ENCODE measurements around the gene NXT1. TPM values are rescaled to one million over a fixed set of nuclear protein-coding genes. Genes with fewer than 3 reads are reported as not detected.

NXT1 gene
- total and polyA plus RNA-seq, 2 donors (not counting 1 experiment from before 2014, with no cell fraction given) = 21.4 to 147 TPM

DNA sequence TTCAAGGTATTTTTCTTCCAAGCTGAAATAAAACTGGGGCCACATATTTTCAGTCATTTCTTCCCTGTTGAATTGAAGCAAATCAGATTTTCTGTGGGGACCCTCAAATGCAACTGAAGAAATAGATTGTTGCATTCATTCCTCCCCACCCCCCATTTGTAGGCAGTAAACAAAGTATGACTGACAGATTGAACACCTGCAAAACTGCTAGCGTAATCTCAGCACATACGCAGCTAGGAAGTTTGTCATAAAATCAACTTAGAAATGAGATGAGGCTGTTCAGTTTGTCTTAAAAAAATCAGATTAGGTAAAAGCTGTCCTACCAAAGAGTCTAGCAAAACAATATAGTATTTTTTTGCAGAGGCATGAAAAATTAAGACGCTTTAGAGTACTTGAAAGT is 20.3 kb downstream of the NXT1 start:
- POLR2A ChIA-PET = no interaction called here
- no peak for DNase-seq
- no peaks in the 10 kb centered on the region for H3K9me3 Mint-ChIP-seq (ENCODE audit: insufficient read depth)

DNA sequence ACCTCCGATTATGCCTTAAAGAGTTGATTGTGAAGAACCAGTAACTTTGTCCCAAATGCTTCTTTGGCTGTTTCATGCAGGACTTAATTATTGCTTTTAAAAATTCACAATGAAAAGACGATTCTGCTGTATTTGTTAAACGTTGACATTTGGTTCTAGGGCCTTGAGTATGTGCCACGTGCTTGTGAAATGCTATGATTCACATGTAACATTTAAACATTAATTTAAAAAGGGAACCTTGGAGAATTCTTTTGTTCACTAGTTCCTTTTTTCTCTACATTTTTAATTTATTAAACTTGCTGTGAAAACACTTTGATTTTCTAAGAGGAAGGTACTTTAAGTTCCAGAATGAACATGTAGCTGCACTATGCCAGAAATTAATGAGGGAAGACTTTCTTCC is 20.9 kb downstream of the NXT1 start:
- Mint-ChIP-seq H3K4me1 (peaks cover 16% of the 10 kb centered on the region), H3K27me3 (no peaks in the 10 kb centered on the region), H3K27ac (no peak overlapping the region), H3K4me3 (no peak overlapping the region), H3K9me3 (ENCODE audit: insufficient read depth) (no peaks in the 10 kb centered on the region)
- DNase-seq (no peak), ATAC-seq (ENCODE audit: low read depth) (no peak)
- Histone ChIP-seq H2AFZ (ENCODE audit: insufficient read depth, low read depth, low read length, poor library complexity, severe bottlenecking) (no peak overlapping the region), H3K27ac (ENCODE audit: low read length in 2 of 2) (no peak overlapping the region), H3K9me3 (ENCODE audit: control extremely low read depth in 1 of 3, control insufficient read depth in 2 of 3, insufficient read depth in 1 of 3, low read length in 2 of 3) (no peaks in the 10 kb centered on the region), H3K79me2 (ENCODE audit: control insufficient read depth, insufficient read depth, low read length) (peaks cover 6% of the 10 kb centered on the region), H3K36me3 (replicated peaks in 1 of 2; ENCODE audit: control extremely low read depth in 1 of 2, control insufficient read depth in 1 of 2, extremely low read depth in 1 of 2, insufficient read depth in 2 of 2, low read length in 1 of 2) (peaks cover 17 to 68% of the 10 kb centered on the region in 2 experiments), H3K4me3 (ENCODE audit: control extremely low read depth in 1 of 5, extremely low read depth in 1 of 5, insufficient read depth in 1 of 5, low read depth in 2 of 5, low read length in 4 of 5) (no peak overlapping the region), H3K9ac (ENCODE audit: low read length) (no peak overlapping the region), H3K27me3 (replicated peaks in 1 of 4; ENCODE audit: control extremely low read depth in 1 of 4, control insufficient read depth in 3 of 4, insufficient read depth in 4 of 4, low read length in 3 of 4) (no peaks in the 10 kb centered on the region), H4K20me1 (ENCODE audit: control insufficient read depth, insufficient read depth, low read length, poor library complexity, severe bottlenecking) (peaks cover 9% of the 10 kb centered on the region), H3K4me1 (ENCODE audit: control insufficient read depth in 2 of 2, insufficient read depth in 2 of 2, low read length in 2 of 2) (peaks cover 4 to 5% of the 10 kb centered on the region in 2 donors), H3K4me2 (replicated peaks; ENCODE audit: low read depth, low read length, poor library complexity, severe bottlenecking) (no peak overlapping the region)
- ChIA-PET POLR2A (no interaction called here), CTCF (no interaction called here)
- TF ChIP-seq, protein P1, sequence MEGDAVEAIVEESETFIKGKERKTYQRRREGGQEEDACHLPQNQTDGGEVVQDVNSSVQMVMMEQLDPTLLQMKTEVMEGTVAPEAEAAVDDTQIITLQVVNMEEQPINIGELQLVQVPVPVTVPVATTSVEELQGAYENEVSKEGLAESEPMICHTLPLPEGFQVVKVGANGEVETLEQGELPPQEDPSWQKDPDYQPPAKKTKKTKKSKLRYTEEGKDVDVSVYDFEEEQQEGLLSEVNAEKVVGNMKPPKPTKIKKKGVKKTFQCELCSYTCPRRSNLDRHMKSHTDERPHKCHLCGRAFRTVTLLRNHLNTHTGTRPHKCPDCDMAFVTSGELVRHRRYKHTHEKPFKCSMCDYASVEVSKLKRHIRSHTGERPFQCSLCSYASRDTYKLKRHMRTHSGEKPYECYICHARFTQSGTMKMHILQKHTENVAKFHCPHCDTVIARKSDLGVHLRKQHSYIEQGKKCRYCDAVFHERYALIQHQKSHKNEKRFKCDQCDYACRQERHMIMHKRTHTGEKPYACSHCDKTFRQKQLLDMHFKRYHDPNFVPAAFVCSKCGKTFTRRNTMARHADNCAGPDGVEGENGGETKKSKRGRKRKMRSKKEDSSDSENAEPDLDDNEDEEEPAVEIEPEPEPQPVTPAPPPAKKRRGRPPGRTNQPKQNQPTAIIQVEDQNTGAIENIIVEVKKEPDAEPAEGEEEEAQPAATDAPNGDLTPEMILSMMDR (IDR thresholded peaks at IDR 0.05) = no peak
- TF ChIP-seq EZH2 (IDR thresholded peaks at IDR 0.05; ENCODE audit: borderline replicate concordance, insufficient read depth, low read depth, low read length, poor library complexity, severe bottlenecking) = no peak
- 100% methylated on average over 1 of the region's 4 CpGs for WGBS (ENCODE audit: insufficient coverage)
- intact Hi-C loops (cut with micrococcal nuclease) = no loop called here

More for the DNA sequence above, 20.3 kb downstream of the NXT1 start:
- TF ChIP-seq EZH2 (IDR thresholded peaks at IDR 0.05; ENCODE audit: borderline replicate concordance, insufficient read depth, low read depth, low read length, poor library complexity, severe bottlenecking) = no peak
- TF ChIP-seq, protein P1 (IDR thresholded peaks at IDR 0.05) = no peak
- H2AFZ ChIP-seq (ENCODE audit: insufficient read depth, low read depth, low read length, poor library complexity, severe bottlenecking) = no peak overlapping the region
- H3K4me1 Mint-ChIP-seq = peaks cover 22% of the 10 kb centered on the region
- no peak overlapping the region for H3K4me2 ChIP-seq (replicated peaks; ENCODE audit: low read depth, low read length, poor library complexity, severe bottlenecking)
- H3K27me3 ChIP-seq (replicated peaks in 1 of 4; ENCODE audit: control extremely low read depth in 1 of 4, control insufficient read depth in 3 of 4, insufficient read depth in 4 of 4, low read length in 3 of 4) = no peaks in the 10 kb centered on the region
- no peak overlapping the region for H3K27ac Mint-ChIP-seq
- H3K4me1 ChIP-seq (ENCODE audit: control insufficient read depth in 2 of 2, insufficient read depth in 2 of 2, low read length in 2 of 2) = peaks cover 10 to 11% of the 10 kb centered on the region in 2 donors
- ATAC-seq (ENCODE audit: low read depth) = no peak
- WGBS (ENCODE audit: insufficient coverage) = no CpG with 5 or more reads among the region's 3 CpGs
- H3K9ac ChIP-seq (ENCODE audit: low read length) = no peak overlapping the region
- no peaks in the 10 kb centered on the region for H3K9me3 ChIP-seq (ENCODE audit: control extremely low read depth in 1 of 3, control insufficient read depth in 2 of 3, insufficient read depth in 1 of 3, low read length in 2 of 3)
- CTCF ChIA-PET = no interaction called here
- intact Hi-C loops (cut with micrococcal nuclease) = no loop called here
- peaks cover 10% of the 10 kb centered on the region for H3K79me2 ChIP-seq (ENCODE audit: control insufficient read depth, insufficient read depth, low read length)
- no peak overlapping the region for H3K4me3 ChIP-seq (ENCODE audit: control extremely low read depth in 1 of 5, extremely low read depth in 1 of 5, insufficient read depth in 1 of 5, low read depth in 2 of 5, low read length in 4 of 5)
- peaks cover 14% of the 10 kb centered on the region for H4K20me1 ChIP-seq (ENCODE audit: control insufficient read depth, insufficient read depth, low read length, poor library complexity, severe bottlenecking)
- no peaks in the 10 kb centered on the region for H3K27me3 Mint-ChIP-seq
- peaks cover 16 to 65% of the 10 kb centered on the region in 2 experiments for H3K36me3 ChIP-seq (replicated peaks in 1 of 2; ENCODE audit: control extremely low read depth in 1 of 2, control insufficient read depth in 1 of 2, extremely low read depth in 1 of 2, insufficient read depth in 2 of 2, low read length in 1 of 2)
- H3K27ac ChIP-seq (ENCODE audit: low read length in 2 of 2) = no peak overlapping the region
- H3K4me3 Mint-ChIP-seq = no peak overlapping the region

All from B cell (primary cell).